SH-SY5Y (cell line): ENCODE measurements around the gene FCER1A.

Experiments used
- GATA2 ChIP-seq: IDR thresholded peaks from 2 replicates; pipeline ENCODE4 v1.6.1; 2011; ENCODE audit warnings: mild to moderate bottlenecking, low read depth, low read length
- GATA3 ChIP-seq: IDR thresholded peaks from 2 replicates; pipeline ENCODE4 v1.6.1; 2011; ENCODE audit warnings: low read depth, mild to moderate bottlenecking, low read length, moderate library complexity

DNA sequence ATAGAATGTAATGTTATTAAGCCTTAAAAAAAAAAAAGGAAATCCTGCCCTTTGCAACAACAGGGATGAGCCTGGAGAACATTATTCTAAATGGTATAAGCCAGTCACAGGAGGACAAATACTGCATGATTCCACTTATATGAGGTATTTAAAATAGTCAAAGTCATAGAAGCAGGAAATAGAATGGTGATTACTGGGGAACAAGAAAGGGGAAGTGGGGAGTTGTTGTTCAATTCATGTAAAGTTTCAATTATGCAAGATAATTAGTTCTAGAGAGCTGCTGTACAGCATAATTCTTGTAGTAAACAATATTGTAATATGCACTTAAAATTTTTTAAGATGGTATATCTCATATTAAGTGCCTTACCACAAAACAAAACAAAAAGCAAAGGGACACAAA lies 13.2 kb downstream of the FCER1A start:
- TF ChIP-seq GATA3 (no peak), GATA2 (no peak)
